NCI-H1694 (cell line): ENCODE results near the gene VEZF1.

Source experiments
- DNase-seq: peaks from one replicate; lab custom pipeline; 2025; lab: John Stamatoyannopoulos, UW

The VEZF1 gene

GRCh38 chr17:57929386-57929785, 58.7 kb downstream of the VEZF1 start:
- no peak for DNase-seq

GRCh38 chr17:57928928-57929327, 59.1 kb downstream of the VEZF1 start:
- DNase-seq: no peak

GRCh38 chr17:57927048-57927723, 60.9 kb downstream of the VEZF1 start:
- no peak for DNase-seq

- no peak for DNase-seq
Measured at GRCh38 chr17:57926723-57927047, 61.4 kb downstream of the VEZF1 start.

GRCh38 chr17:57925361-57925990, 62.6 kb downstream of the VEZF1 start:
- DNase-seq: peak; percentile 60

- peak; percentile 91 for DNase-seq
Measured at GRCh38 chr17:57924677-57925076, 63.4 kb downstream of the VEZF1 start.
